HG02642 (cell line): ENCODE measurements around the gene CORO1C.
"Not testable (repeated sequence)": the region's sequence is repeated elsewhere in the genome, so short reads cannot be mapped to it uniquely, and the experiment has no call there.

ENCODE experiments used
- ATAC-seq: cut with Tn5 transposase; IDR thresholded peaks from one replicate; pipeline ENCODE4 v1.9.1; 2021; ENCODE audit warnings: mild to moderate bottlenecking; ENCODE audit not compliant: unreplicated experiment, poor library complexity

Gene CORO1C

GRCh38 chr12:108731105-108731865 is at the start of gene CORO1C:
Gene CORO1C (minus strand): TSS chr12:108731518. CDS start chr12:108701318, 30,200 bp downstream.
- peak; percentile 78 for ATAC-seq

GRCh38 chr12:108779998-108780688 is 48.8 kb upstream of the CORO1C start:
- no peak for ATAC-seq

- ATAC-seq = no peak
These were observed 46.7 kb upstream of the CORO1C start for GRCh38 chr12:108778053-108778452.

GRCh38 chr12:108777156-108777555 is 45.8 kb upstream of the CORO1C start:
- ATAC-seq = no peak

- no peak for ATAC-seq
These were observed 42.8 kb upstream of the CORO1C start for GRCh38 chr12:108773798-108774788.

GRCh38 chr12:108772891-108773797 is 41.8 kb upstream of the CORO1C start:
- ATAC-seq = no peak

- no peak for ATAC-seq
These were observed 40.9 kb upstream of the CORO1C start for GRCh38 chr12:108772247-108772646.

- ATAC-seq = not testable (repeated sequence)
These were observed 40.5 kb upstream of the CORO1C start for GRCh38 chr12:108771835-108772234.

GRCh38 chr12:108770963-108771362 is 39.6 kb upstream of the CORO1C start:
- ATAC-seq = no peak

GRCh38 chr12:108770269-108770829 is 39.0 kb upstream of the CORO1C start:
- ATAC-seq = no peak

GRCh38 chr12:108768591-108769500 is 37.5 kb upstream of the CORO1C start:
- no peak for ATAC-seq

- no peak for ATAC-seq
These were observed 35.0 kb upstream of the CORO1C start for GRCh38 chr12:108766294-108766693.

GRCh38 chr12:108765289-108765764 is 34.0 kb upstream of the CORO1C start:
- no peak for ATAC-seq

GRCh38 chr12:108764540-108765288 is 33.4 kb upstream of the CORO1C start:
- no peak for ATAC-seq

- no peak for ATAC-seq
These were observed 29.9 kb upstream of the CORO1C start for GRCh38 chr12:108761226-108761625.

GRCh38 chr12:108759924-108760323 is 28.6 kb upstream of the CORO1C start:
- no peak for ATAC-seq

GRCh38 chr12:108757856-108758255 is 26.5 kb upstream of the CORO1C start:
- ATAC-seq = no peak
